ENCODE data around the gene GPER1. TPM values are rescaled to one million over a fixed set of nuclear protein-coding genes. Genes with fewer than 3 reads are reported as not detected.
A peak's percentile ranks its signal among the peaks of the same experiment; 100 is the strongest.

GPER1 gene
- total RNA-seq, 4 donors from 2014 or later = 7.1 to 20.2 (median 7.8) TPM

DNA sequence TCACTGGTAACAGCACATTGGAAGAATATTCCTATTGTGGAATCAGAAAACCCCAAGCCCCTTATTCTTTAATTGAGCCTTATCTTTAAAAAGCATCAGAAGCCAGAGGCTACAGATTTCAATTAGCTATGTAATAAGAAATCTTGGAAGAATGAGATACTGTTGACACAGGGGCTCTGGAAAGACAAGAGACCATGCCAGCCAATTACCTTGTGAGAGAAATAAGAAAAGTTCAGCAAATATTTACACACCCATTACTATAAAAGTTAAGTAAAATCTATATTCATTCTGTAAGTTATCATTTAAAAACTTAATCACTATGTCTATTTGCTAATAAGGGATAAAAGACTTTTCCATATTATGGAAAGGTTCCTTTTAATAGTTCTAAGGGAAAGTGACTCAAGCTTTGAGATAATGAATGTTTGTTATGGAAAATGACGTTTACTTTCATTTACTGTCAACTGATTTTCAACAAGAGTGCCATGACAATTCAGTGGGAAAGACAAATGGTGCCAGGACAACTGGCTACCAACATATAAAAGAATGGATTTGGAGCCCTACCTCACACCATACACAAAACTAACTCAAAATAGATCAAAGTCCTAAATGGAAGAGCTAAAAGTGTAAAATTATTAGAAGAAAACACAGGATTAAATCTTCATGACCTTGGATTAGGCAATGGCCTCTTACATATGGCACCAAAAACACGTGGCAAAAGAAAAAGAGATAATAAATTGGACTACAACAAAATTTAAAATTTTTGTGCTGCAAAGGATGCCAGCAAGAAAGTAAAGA is 43.8 kb downstream of the GPER1 start:
- peaks cover 0 to 3% (median under 1%) of the 10 kb centered on the region in 3 donors for H3K4me1 ChIP-seq
- H3K4me3 ChIP-seq = no peak overlapping the region
- H3K27ac ChIP-seq = no peak overlapping the region
- 64 to 79% methylated on average over 1 to 2 of the region's 2 CpGs for WGBS, 2 donors (ENCODE audit: low coverage in 1 of 2)
- ATAC-seq = no peak
- no peaks in the 10 kb centered on the region for H3K27me3 ChIP-seq
- peaks cover 0 to 13% of the 10 kb centered on the region in 2 donors for H3K36me3 ChIP-seq
- H3K9me3 ChIP-seq = no peaks in the 10 kb centered on the region
- TF ChIP-seq EP300 (IDR thresholded peaks at IDR 0.05) (no peak), POLR2A (IDR thresholded peaks at IDR 0.05) (no peak), POLR2AphosphoS5 (IDR thresholded peaks at IDR 0.05) (no peak)
- TF ChIP-seq, protein P1, sequence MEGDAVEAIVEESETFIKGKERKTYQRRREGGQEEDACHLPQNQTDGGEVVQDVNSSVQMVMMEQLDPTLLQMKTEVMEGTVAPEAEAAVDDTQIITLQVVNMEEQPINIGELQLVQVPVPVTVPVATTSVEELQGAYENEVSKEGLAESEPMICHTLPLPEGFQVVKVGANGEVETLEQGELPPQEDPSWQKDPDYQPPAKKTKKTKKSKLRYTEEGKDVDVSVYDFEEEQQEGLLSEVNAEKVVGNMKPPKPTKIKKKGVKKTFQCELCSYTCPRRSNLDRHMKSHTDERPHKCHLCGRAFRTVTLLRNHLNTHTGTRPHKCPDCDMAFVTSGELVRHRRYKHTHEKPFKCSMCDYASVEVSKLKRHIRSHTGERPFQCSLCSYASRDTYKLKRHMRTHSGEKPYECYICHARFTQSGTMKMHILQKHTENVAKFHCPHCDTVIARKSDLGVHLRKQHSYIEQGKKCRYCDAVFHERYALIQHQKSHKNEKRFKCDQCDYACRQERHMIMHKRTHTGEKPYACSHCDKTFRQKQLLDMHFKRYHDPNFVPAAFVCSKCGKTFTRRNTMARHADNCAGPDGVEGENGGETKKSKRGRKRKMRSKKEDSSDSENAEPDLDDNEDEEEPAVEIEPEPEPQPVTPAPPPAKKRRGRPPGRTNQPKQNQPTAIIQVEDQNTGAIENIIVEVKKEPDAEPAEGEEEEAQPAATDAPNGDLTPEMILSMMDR (IDR thresholded peaks at IDR 0.05) = no peak

DNA sequence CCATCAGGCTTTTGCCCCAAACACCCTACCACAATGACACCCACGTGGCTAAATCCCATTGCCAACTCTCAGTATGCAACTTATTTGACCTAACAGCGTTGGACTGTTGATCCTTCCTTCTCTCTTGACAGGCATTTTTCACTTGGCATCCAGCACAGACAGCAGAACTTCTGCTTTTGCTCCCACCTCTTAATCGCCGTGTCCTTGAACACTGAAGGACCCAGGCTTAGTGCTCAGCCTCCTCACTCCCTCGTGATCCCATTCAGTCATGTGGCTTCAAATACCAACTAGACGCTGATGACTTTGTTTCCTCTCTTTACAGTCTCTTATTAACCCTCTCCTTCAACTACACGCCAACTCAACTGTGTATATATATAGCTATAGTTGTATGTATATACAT is 47.0 kb downstream of the GPER1 start:
- Histone ChIP-seq H3K4me1 (peaks cover 0 to 20% (median 10%) of the 10 kb centered on the region in 3 donors), H3K4me3 (no peak overlapping the region), H3K27me3 (no peaks in the 10 kb centered on the region), H3K27ac (no peak overlapping the region), H3K9me3 (no peaks in the 10 kb centered on the region), H3K36me3 (no peaks in the 10 kb centered on the region)
- TF ChIP-seq POLR2AphosphoS5 (IDR thresholded peaks at IDR 0.05) = no peak
- TF ChIP-seq, protein P1 (IDR thresholded peaks at IDR 0.05) = no peak
- TF ChIP-seq POLR2A (IDR thresholded peaks at IDR 0.05) = no peak
- no peak for TF ChIP-seq EP300 (IDR thresholded peaks at IDR 0.05)
- 75 to 80% methylated on average over 7 of the region's 7 CpGs for WGBS, 2 donors (ENCODE audit: low coverage in 1 of 2)
- no peak for ATAC-seq

DNA sequence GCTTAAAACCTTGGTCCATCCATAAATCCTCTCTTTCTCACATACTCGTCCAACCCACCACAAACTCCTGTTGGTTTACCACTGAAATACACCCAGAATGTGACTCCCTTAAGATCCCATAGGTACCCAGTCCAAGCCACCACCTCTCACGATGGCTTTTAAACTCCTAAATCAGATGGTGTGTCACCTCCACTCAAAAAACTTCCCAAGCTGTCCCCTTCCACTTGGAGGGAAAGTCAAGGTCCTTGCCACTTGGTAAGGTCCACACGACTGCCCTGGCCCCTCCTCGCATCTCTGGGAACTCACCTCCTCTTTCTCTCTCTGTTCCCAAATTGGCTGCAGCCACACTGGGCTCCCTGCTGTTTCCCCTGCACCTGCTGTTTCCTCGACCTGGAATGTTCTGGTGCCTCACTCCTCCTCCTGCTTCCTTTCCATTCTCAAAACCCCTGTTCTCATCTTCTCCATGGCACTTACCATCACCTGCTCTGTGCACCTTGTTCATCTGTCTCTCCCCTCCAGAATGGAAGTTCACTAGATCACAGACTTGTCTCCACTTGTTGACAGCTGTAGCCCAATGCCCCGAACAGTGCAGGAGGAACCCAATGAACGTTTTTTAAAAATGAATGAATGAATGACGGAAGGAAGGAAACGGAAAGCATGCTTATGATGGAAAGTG is 49.1 kb downstream of the GPER1 start:
- no peaks in the 10 kb centered on the region for H3K9me3 ChIP-seq
- no peak overlapping the region for H3K27ac ChIP-seq
- H3K4me3 ChIP-seq = peak overlapping the region; percentile 45 to 71
- H3K27me3 ChIP-seq = no peaks in the 10 kb centered on the region
- no peaks in the 10 kb centered on the region for H3K36me3 ChIP-seq
- peaks cover 0 to 20% (median 10%) of the 10 kb centered on the region in 3 donors for H3K4me1 ChIP-seq
- TF ChIP-seq POLR2AphosphoS5 (IDR thresholded peaks at IDR 0.05) (no peak), POLR2A (IDR thresholded peaks at IDR 0.05) (no peak)
- no peak for ATAC-seq
- WGBS, 2 donors (ENCODE audit: low coverage in 1 of 2) = 21 to 29% methylated on average over 5 of the region's 9 CpGs

DNA sequence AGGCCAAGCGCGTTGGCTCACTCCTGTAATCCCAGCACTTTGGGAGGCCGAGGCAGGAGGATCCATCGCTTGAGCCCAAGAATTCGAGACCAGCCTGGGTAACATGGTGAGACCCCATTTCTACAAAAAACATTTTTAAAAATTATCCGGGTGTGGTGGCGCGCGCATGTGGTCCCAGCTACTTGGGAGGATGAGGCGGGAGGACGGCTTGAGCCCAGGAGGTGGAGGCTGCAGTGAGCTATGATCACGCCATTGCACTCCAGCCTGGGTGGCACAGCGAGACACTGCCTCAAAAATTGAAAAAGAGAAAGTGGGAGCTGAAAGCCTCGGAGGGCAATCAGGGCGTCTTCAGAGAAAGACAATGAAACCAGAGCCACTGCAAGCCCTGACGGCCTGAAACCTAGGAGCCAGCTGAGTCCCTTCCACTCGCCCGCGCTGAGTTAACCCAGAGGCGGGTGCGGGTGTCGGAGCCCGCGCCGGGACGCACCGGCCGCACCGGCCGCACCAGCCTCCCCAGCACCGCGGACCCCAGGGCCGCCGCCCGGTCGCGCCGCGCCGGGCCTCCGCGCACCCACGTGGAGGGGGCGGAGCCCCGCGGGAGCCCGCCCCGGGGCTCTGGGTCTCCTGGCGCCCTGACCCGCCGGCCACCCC is 49.7 kb downstream of the GPER1 start:
- Histone ChIP-seq H3K4me1 (peaks cover 0 to 20% (median 10%) of the 10 kb centered on the region in 3 donors), H3K27me3 (no peaks in the 10 kb centered on the region), H3K27ac (peak overlapping the region in 3 of 4 donors; percentile 83 to 93 (median 87)), H3K4me3 (peak overlapping the region; percentile 45 to 71), H3K9me3 (no peaks in the 10 kb centered on the region), H3K36me3 (no peaks in the 10 kb centered on the region)
- 28 to 35% methylated on average over 9 to 12 of the region's 51 CpGs for WGBS, 2 donors (ENCODE audit: low coverage in 1 of 2)
- peak; percentile 89 for ATAC-seq
- TF ChIP-seq, protein P1 (IDR thresholded peaks at IDR 0.05) = no peak
- TF ChIP-seq POLR2A (IDR thresholded peaks at IDR 0.05) = no peak
- no peak for TF ChIP-seq EP300 (IDR thresholded peaks at IDR 0.05)
- TF ChIP-seq POLR2AphosphoS5 (IDR thresholded peaks at IDR 0.05) = no peak

DNA sequence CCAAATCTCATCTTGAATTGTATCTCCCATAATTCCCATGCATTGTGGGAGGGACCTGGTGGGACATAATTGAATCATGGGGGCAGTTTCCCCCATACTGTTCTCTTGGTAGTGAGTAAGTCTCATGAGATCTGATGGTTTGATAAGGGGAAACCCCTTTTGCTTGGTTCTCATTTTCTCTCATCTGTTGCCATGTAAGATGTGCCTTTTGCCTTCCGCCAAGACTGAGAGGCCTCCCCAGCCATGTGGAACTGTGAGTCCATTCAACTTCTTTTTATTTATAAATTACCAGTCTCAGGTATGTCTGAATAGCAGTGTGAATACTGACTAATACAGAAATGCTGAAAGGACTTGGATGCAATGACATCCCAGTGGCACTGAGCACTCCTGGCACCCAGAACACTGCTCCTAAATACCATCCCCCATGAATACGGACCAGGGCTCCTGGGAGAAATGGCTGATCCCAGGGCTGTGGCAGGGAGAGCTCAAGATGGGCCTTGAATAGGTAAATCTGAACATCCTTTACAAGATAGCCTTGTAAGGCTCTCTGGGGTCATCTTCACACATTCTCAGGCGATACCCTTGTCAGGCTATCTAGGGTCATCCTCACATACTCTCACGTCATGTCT is 52.7 kb downstream of the GPER1 start:
- no peak for ATAC-seq
- H3K4me3 ChIP-seq = no peak overlapping the region
- no peak overlapping the region for H3K27ac ChIP-seq
- no peaks in the 10 kb centered on the region for H3K36me3 ChIP-seq
- TF ChIP-seq, protein P1 (IDR thresholded peaks at IDR 0.05) = no peak
- TF ChIP-seq POLR2AphosphoS5 (IDR thresholded peaks at IDR 0.05) = no peak
- no peak for TF ChIP-seq EP300 (IDR thresholded peaks at IDR 0.05)
- no peak for TF ChIP-seq POLR2A (IDR thresholded peaks at IDR 0.05)
- H3K4me1 ChIP-seq = peaks cover 0 to 28% (median 10%) of the 10 kb centered on the region in 3 donors
- WGBS, 2 donors (ENCODE audit: low coverage in 1 of 2) = 80 to 85% methylated on average over 2 to 4 of the region's 4 CpGs
- H3K27me3 ChIP-seq = no peaks in the 10 kb centered on the region
- no peaks in the 10 kb centered on the region for H3K9me3 ChIP-seq
